Immature natural killer cell (primary cell): ENCODE measurements around the gene VARS1. TPM values are rescaled to one million over a fixed set of nuclear protein-coding genes. Genes with fewer than 3 reads are reported as not detected.
"Not testable (repeated sequence)": the region's sequence is repeated elsewhere in the genome, so short reads cannot be mapped to it uniquely, and the experiment has no call there.

Source experiments
- DNase-seq, 3 donors: peaks; one replicate each; pipeline ENCODE4 v3.0.0; 2022; ENCODE audit warnings: mixed read lengths in 1 of 3
- H3K27ac Mint-ChIP-seq, 6 donors: one replicate each; pipeline ENCODE4 v1.8.0; 2020; ENCODE audit warnings: mixed read lengths in 6 of 6, mild to moderate bottlenecking in 5 of 6, inconsistent platforms in 4 of 6, moderate library complexity in 3 of 6
- H3K27me3 Mint-ChIP-seq, 3 donors: one replicate each; pipeline ENCODE4 v1.8.0; 2020 to 2021; ENCODE audit warnings: low read depth in 3 of 3, mild to moderate bottlenecking in 3 of 3, mixed read lengths in 3 of 3, moderate library complexity in 3 of 3, inconsistent platforms in 1 of 3
- H3K36me3 Mint-ChIP-seq, 3 donors: one replicate each; pipeline ENCODE4 v1.8.0; 2020; ENCODE audit warnings: mixed read lengths in 3 of 3, inconsistent platforms in 2 of 3, mild to moderate bottlenecking in 2 of 3
- H3K4me1 Mint-ChIP-seq, 2 donors: one replicate each; pipeline ENCODE4 v1.8.0; 2020; ENCODE audit warnings: inconsistent platforms in 2 of 2, mild to moderate bottlenecking in 2 of 2, mixed read lengths in 2 of 2, moderate library complexity in 1 of 2
- H3K4me3 Mint-ChIP-seq, 5 donors: one replicate each; pipeline ENCODE4 v1.8.0; 2020; ENCODE audit warnings: mild to moderate bottlenecking in 5 of 5, mixed read lengths in 5 of 5, inconsistent platforms in 3 of 5, moderate library complexity in 3 of 5
- H3K9me3 Mint-ChIP-seq, 6 donors: one replicate each; pipeline ENCODE4 v1.8.0; 2020; ENCODE audit warnings: mild to moderate bottlenecking in 6 of 6, mixed read lengths in 6 of 6, inconsistent platforms in 4 of 6, moderate library complexity in 3 of 6
- polyA plus RNA-seq, 3 donors: library from polyadenylated mRNA; unstranded; fragments of 300-500 nt; fragmentation: Illumina TruSeq; gene quantifications; one replicate each; pipeline ENCODE4 v1.2.3, GENCODE V29; 2021

The VARS1 gene
- polyA plus RNA-seq, 3 donors from 2014 or later, result 26.5 to 44.6 (median 28.8) TPM

DNA sequence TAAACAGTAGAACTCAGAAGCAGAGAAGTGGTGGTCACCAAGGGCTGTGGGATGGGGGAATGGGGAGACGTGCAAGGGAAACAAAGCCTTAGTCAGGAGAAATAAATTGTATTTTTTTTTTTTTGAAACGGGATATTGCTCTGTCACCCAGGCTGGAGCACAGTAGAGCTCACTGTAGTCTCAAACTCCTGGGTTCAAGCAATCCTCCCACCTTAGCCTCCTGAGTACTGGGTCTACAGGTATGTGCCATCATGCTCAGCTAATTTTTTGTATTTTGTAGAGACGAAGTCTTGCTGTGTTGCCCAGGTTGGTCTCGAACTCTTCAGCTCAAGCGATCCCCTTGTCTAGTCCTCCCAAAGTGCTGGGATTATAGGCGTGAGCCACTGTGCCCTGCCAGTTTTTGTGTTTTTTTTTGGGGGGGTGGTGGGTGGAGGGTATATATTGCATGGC, 35.4 kb upstream of the VARS1 start:
- DNase-seq, result no peak
- Mint-ChIP-seq H3K27ac (peak overlapping the region; percentile 76 to 93 (median 87)), H3K4me3 (peak overlapping the region; percentile 86 to 95 (median 87)), H3K4me1 (peaks cover 50 to 52% of the 10 kb centered on the region in 2 donors), H3K27me3 (peaks cover 5 to 11% (median 10%) of the 10 kb centered on the region in 3 donors), H3K36me3 (no peaks in the 10 kb centered on the region), H3K9me3 (no peaks in the 10 kb centered on the region)

DNA sequence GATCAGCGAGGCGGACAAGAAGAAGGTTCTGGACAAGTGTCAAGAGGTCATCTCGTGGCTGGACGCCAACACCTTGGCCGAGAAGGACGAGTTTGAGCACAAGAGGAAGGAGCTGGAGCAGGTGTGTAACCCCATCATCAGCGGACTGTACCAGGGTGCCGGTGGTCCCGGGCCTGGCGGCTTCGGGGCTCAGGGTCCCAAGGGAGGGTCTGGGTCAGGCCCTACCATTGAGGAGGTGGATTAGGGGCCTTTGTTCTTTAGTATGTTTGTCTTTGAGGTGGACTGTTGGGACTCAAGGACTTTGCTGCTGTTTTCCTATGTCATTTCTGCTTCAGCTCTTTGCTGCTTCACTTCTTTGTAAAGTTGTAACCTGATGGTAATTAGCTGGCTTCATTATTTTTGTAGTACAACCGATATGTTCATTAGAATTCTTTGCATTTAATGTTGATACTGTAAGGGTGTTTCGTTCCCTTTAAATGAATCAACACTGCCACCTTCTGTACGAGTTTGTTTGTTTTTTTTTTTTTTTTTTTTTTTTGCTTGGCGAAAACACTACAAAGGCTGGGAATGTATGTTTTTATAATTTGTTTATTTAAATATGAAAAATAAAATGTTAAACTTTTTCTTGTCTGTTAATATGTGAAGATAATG, 34.2 kb upstream of the VARS1 start:
- H3K27ac Mint-ChIP-seq, result peak overlapping the region; percentile 76 to 93 (median 92)
- H3K27me3 Mint-ChIP-seq, result peaks cover 4 to 7% (median 5%) of the 10 kb centered on the region in 3 donors
- H3K4me3 Mint-ChIP-seq, result peak overlapping the region; percentile 86 to 95 (median 87)
- no peaks in the 10 kb centered on the region for H3K9me3 Mint-ChIP-seq
- no peaks in the 10 kb centered on the region for H3K36me3 Mint-ChIP-seq
- H3K4me1 Mint-ChIP-seq, result peaks cover 48% of the 10 kb centered on the region in 2 donors
- peak; percentile 53 to 56 (median 55) for DNase-seq

DNA sequence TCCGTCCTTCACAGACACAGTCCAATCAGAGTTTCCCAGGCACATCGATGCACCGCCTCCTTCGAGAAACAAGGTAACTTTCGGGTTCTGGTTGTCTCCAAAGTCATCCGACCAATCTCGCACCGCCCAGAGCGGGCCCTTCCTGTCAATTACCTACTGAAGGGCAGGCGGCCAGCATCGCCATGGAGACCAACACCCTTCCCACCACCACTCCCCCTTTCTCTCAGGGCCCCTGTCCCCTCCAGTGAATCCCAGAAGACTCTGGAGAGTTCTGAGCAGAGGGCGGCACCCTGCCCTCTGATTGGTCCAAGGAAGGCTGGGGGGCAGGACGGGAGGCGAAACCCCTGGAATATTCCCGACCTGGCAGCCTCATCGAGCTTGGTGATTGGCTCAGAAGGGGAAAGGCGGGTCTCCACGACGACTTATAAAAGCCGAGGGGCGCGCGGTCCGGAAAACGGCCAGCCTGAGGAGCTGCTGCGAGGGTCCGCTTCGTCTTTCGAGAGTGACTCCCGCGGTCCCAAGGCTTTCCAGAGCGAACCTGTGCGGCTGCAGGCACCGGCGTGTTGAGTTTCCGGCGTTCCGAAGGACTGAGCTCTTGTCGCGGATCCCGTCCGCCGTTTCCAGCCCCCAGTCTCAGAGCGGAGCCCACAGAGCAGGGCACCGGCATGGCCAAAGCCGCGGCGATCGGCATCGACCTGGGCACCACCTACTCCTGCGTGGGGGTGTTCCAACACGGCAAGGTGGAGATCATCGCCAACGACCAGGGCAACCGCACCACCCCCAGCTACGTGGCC, 31.9 kb upstream of the VARS1 start, which contains the start of gene HSPA1B:
HSPA1B (plus strand) TSS at position 453 of the 794 bp plus-strand sequence; CDS start at position 666, 213 bp downstream.
- Mint-ChIP-seq H3K4me3 (peak within 1 kb of the TSS; percentile 92 to 94 (median 93)), H3K36me3 (no peaks in the 10 kb centered on the region), H3K27ac (peak within 1 kb of the TSS; percentile 91 to 99 (median 96)), H3K27me3 (peaks cover 2 to 5% (median 5%) of the 10 kb centered on the region in 3 donors), H3K4me1 (peaks cover 43 to 48% of the 10 kb centered on the region in 2 donors), H3K9me3 (no peaks in the 10 kb centered on the region)
- peak; percentile 82 to 84 (median 83) for DNase-seq

DNA sequence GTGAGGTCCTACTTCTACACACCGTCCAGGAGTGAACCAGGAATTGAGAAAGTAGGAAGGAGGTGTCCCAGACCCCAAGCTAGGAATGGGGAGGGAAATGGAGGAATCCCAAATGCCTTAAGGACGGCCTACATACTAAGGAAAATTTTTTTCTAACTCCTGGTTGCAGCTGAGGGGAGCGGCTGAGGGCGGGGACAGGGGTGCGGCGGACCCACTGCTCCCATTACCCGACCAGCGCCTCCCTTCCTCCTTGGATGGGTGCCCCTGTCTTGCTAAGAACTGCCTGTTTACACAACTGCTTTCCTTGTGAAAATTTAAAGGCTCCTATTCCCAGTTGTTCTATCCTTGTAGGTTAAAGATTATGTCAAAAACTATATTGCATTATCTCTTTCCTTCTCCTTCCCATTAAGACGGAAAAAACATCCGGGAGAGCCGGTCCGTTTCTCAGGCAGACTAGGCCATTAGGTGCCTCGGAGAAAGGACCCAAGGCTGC, 31.3 kb upstream of the VARS1 start:
- DNase-seq, result no peak
- H3K9me3 Mint-ChIP-seq, result no peaks in the 10 kb centered on the region
- H3K4me1 Mint-ChIP-seq, result peaks cover 49 to 54% of the 10 kb centered on the region in 2 donors
- peaks cover 2 to 5% (median 5%) of the 10 kb centered on the region in 3 donors for H3K27me3 Mint-ChIP-seq
- peak overlapping the region; percentile 92 to 94 (median 93) for H3K4me3 Mint-ChIP-seq
- no peaks in the 10 kb centered on the region for H3K36me3 Mint-ChIP-seq
- H3K27ac Mint-ChIP-seq, result peak overlapping the region; percentile 91 to 99 (median 96)

DNA sequence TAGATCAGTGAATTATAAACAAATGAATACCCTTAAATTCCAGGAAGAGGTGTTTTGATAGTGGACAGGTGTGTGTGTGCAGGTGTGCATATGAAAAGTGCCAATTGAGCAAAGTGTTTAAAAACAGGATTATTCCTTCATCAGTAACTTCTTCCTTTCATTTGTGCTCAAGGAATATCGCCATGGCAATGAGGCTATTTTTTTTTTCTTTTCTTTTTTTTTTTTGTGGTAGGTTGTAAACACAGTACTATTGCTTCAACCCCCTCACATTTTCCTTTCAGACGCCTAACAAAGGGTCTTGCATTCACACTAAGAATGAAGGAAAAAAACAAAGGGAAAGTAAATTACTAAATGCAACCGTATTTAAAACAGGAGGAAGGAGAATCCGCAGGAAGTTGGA, 30.0 kb upstream of the VARS1 start:
- DNase-seq, result no peak
- Mint-ChIP-seq H3K27me3 (peaks cover 0 to 5% (median 3%) of the 10 kb centered on the region in 3 donors), H3K27ac (peak overlapping the region in 5 of 6 donors; percentile 50 to 97 (median 73)), H3K4me1 (peaks cover 51 to 58% of the 10 kb centered on the region in 2 donors), H3K36me3 (no peaks in the 10 kb centered on the region), H3K4me3 (peak overlapping the region in 4 of 5 donors; percentile 46 to 94 (median 94)), H3K9me3 (no peaks in the 10 kb centered on the region)

DNA sequence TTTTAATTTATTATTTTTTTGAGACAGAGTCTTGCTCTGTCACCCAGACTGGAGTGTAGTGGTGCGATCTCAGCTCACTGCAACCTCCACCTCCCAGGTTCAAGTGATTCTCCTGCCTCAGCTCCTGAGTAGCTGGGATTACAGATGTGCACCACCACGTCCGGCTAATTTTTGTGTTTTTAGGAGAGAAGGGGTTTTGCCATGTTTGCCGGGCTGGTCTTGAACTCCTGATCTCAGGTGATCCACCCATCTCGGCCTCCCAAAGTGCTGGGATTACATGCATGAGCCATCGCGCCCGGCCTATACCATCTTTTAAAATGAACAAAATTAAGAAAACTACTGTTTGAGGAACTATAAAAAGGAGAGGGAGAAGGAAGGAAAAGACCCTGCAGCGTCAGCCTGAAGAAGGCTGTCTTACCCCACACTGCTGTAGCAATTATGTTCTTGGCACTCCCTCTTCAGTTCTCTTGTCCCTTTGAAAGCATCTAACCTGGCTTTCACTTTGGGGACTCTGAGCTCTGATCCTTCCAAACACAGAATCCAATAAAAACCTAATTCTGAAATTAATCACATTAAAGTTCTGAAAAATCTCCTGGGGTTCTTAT, 28.1 kb upstream of the VARS1 start:
- DNase-seq, H3K36me3 Mint-ChIP-seq, H3K27me3 Mint-ChIP-seq, H3K9me3 Mint-ChIP-seq: not testable (repeated sequence)
- Mint-ChIP-seq H3K27ac (peak overlapping the region in 3 of 6 donors; percentile 17 to 49 (median 34)), H3K4me3 (peak overlapping the region in 1 of 5 donors; percentile 57), H3K4me1 (peaks cover 45 to 54% of the 10 kb centered on the region in 2 donors)

DNA sequence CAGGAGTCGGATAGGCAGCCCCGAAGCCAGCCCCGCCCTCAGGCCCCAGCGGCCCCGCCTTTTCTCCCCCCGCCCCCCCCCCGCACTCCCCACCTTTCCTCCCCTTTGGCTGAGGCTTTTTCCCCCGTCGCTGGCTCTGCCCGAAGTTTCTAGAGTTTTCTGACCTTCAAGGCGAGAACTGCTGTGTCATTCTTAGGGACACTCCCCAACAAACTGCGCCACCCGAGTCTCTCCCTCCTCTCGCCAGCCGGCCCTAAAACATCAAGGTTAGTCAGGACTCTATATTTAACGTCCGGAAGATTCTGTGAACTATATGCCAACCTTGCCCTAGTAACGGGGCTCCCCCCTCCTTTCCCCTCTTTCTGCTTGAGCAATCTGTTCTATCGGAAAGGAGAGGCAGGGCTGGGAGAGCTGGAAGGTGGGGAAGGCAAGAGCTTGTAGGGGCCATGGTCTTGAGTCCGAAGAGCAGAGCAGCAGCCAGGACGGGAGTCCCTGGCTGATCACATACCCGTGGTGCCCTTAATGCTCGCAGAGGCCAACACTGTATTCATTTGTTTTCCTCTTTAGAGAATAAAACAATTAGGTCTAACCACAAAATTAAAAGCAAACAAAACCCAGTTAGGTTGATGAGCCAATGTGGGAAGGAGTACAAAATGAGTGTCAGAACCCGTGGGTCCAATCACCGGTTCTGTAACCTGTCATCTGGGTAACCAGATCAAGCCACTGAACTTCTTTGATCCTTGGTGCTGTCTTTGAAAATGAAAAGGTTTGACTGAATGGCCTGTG, 26.7 kb upstream of the VARS1 start:
- no peaks in the 10 kb centered on the region for H3K36me3 Mint-ChIP-seq
- peaks cover 0 to 8% (median 3%) of the 10 kb centered on the region in 3 donors for H3K27me3 Mint-ChIP-seq
- peak overlapping the region; percentile 81 to 96 (median 94) for H3K27ac Mint-ChIP-seq
- DNase-seq, result peak in 2 of 3 donors; percentile 48 to 53
- H3K9me3 Mint-ChIP-seq, result no peaks in the 10 kb centered on the region
- H3K4me3 Mint-ChIP-seq, result peak overlapping the region; percentile 89 to 96 (median 94)
- peaks cover 52 to 63% of the 10 kb centered on the region in 2 donors for H3K4me1 Mint-ChIP-seq

DNA sequence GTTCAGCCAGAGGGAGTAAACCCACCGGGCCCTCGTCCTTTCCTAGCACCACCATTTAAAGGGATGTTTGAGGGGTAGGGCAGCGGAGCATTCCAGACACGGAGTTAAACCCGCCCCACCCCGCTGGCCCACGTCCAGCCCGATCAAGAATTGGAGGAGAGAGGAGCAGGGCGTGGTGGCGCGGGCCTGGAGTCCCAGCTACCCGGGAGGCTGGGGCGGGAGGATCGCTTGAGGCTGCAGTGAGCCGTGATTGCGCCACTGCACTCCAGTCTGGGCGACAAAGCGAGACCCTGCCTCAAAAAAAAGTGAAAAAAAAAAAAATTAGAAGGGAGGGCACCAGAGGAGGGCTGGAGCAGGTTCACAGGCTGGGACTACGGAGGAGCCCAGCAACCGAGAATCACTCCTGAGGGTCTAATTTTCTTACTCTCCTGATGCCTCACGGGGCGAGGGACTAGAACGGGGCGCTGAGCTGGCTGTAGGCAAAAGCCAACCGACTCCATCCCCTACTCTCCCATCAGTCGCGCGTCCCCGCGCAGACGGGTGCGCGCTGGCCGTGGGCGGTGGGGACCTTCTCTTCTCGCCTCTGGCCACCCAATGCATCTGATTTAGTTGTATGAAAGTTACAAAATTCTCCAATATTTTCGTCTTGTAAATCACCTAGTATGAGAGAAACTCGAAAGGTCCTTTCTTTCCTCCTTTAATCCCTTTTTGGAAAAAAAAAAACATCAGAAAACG, 25.9 kb upstream of the VARS1 start:
- DNase-seq, result peak in 2 of 3 donors; percentile 45
- Mint-ChIP-seq H3K4me1 (peaks cover 45 to 55% of the 10 kb centered on the region in 2 donors), H3K27me3 (peaks cover 0 to 8% (median 2%) of the 10 kb centered on the region in 3 donors), H3K9me3 (no peaks in the 10 kb centered on the region), H3K27ac (peak overlapping the region; percentile 81 to 96 (median 94)), H3K4me3 (peak overlapping the region; percentile 89 to 96 (median 94)), H3K36me3 (no peaks in the 10 kb centered on the region)

DNA sequence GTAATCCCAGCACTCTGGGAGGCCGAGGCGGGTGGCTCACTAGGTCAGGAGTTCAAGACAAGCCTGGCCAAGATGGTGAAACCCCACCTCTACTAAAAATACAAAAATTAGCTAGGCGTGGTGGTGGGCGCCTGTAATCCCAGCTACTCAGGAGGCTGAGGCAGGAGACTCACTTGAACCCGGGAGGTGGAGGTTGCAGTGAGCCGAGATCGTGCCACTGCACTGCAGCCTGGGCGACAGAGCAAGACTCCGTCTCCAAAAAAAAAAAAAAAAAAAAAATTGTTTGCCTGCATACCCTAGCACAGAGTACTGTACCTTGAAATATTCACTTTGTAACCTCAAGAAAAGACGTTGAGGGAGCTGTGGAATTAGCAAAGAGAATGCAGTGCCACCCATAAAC, 24.8 kb upstream of the VARS1 start:
- peak overlapping the region in 4 of 5 donors; percentile 89 to 95 (median 92) for H3K4me3 Mint-ChIP-seq
- not testable (repeated sequence) for DNase-seq, H3K36me3 Mint-ChIP-seq, H3K9me3 Mint-ChIP-seq, H3K27ac Mint-ChIP-seq, H3K27me3 Mint-ChIP-seq
- H3K4me1 Mint-ChIP-seq, result peaks cover 39 to 50% of the 10 kb centered on the region in 2 donors

DNA sequence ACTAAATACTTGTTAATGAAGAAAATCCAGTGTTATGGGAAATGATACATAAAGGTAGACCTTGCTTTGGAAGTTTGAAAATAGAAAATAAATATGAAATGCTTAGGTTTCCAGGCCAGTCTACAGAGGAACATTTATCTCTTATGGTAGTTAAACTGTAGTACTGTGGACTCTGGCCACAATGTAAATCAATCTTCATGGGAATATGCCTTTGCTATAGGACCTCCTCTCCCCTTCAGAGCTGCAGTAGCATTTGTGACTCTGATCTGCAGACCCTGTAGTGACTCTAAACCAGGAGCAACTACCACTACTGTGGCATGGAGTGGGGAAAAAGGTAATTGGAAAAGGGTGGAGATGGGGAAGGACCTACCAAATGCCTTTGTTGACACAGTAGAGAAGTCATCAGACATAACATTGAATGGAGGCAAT, 24.3 kb upstream of the VARS1 start:
- H3K36me3 Mint-ChIP-seq, result no peaks in the 10 kb centered on the region
- H3K4me3 Mint-ChIP-seq, result peak overlapping the region; percentile 19 to 75 (median 63)
- H3K27me3 Mint-ChIP-seq, result peaks cover 0 to 9% (median 2%) of the 10 kb centered on the region in 3 donors
- no peak for DNase-seq
- peak overlapping the region in 4 of 6 donors; percentile 44 to 85 (median 70) for H3K27ac Mint-ChIP-seq
- H3K9me3 Mint-ChIP-seq, result no peaks in the 10 kb centered on the region
- H3K4me1 Mint-ChIP-seq, result peaks cover 42 to 46% of the 10 kb centered on the region in 2 donors

DNA sequence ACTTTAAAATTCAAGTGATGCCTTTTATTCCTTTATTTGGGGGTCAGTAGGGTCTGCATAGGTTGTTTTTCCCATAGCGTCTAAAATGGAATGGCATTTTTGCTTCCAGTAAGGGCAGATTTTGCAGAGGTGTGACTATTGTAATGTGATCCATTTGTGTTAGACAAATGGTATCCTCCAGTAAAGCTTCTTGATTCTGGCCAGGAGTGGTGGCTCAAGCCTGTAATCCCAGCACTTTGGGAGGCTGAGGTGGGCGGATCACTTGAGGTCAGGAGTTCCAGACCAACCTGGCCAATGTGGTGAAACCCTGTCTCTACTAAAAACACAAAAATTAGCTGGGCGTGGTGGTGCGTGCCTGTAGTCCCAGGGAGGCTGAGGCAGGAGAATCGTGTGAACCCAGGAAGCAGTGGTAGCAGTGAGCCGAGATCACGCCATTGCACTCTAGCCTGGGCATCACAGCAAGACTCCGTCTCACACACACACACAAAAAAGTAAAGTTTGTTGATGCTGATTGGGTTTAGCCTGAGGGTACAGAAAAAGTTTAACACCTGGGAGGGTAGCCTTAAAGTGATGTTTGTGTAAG, 22.5 kb upstream of the VARS1 start:
- peak overlapping the region; percentile 75 to 94 (median 89) for H3K27ac Mint-ChIP-seq
- H3K4me3 Mint-ChIP-seq, result peak overlapping the region; percentile 83 to 95 (median 87)
- H3K9me3 Mint-ChIP-seq, DNase-seq, H3K36me3 Mint-ChIP-seq, H3K27me3 Mint-ChIP-seq: not testable (repeated sequence)
- H3K4me1 Mint-ChIP-seq, result peaks cover 50 to 51% of the 10 kb centered on the region in 2 donors
